Measurements from ENCODE around the gene PDE9A.
A peak's percentile ranks its signal among the peaks of the same experiment; 100 is the strongest.
"Not testable (repeated sequence)": the region's sequence is repeated elsewhere in the genome, so short reads cannot be mapped to it uniquely, and the experiment has no call there.

The PDE9A gene

DNA sequence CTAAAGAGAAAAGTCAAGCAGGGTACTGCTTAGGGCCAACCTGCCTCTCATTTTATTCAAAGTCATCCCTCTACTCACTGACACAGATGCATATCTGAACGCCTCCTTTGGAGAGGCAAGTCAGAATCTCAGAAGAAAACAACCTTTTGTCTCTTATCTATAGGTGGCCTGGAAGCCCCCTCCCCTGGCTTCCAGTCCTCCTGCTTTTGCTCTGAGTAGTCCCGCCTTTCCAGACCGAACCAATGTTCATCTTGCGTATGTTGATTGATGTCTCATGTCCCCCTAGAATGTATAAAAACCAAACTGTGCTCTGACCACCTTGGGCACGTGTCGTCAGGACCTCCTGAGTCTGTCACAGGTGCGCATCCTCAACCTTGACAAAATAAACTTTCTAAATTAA is 144.1 kb downstream of the PDE9A start:
- ChIA-PET POLR2A (no interaction called here), CTCF (interaction anchor here (1.7 kb wide), 1 partner anchor 12 kb away, joined by 4 read pairs; no protein-coding TSS in a partner anchor)
- H3K9me3 ChIP-seq (ENCODE audit: control extremely low read depth in 1 of 5, control insufficient read depth in 4 of 5, insufficient read depth in 2 of 5, low read depth in 1 of 5, low read length in 4 of 5): no peaks in the 10 kb centered on the region
- H3K4me1 ChIP-seq (ENCODE audit: control extremely low read depth in 1 of 4, control insufficient read depth in 4 of 4, insufficient read depth in 4 of 4, low read length in 3 of 4): peaks cover 0 to 11% (median 6%) of the 10 kb centered on the region in 4 experiments
- WGBS (ENCODE audit: insufficient coverage): 92% methylated on average over 5 of the region's 7 CpGs
- DNase-seq: no peak
- H3K27ac ChIP-seq (ENCODE audit: insufficient read depth in 1 of 2, low read depth in 1 of 2, low read length in 2 of 2, poor library complexity in 1 of 2, severe bottlenecking in 2 of 2): no peak overlapping the region
- no peaks in the 10 kb centered on the region for H3K36me3 ChIP-seq (ENCODE audit: control insufficient read depth in 4 of 4, insufficient read depth in 4 of 4, low read length in 3 of 4)
- no peaks in the 10 kb centered on the region for H3K27me3 ChIP-seq (replicated peaks in 2 of 5; ENCODE audit: control insufficient read depth in 4 of 5, insufficient read depth in 5 of 5, low read length in 4 of 5)
- H3K4me3 ChIP-seq (ENCODE audit: control insufficient read depth in 1 of 7, extremely low read depth in 1 of 7, insufficient read depth in 4 of 7, low read depth in 2 of 7, low read length in 6 of 7): no peak overlapping the region

DNA sequence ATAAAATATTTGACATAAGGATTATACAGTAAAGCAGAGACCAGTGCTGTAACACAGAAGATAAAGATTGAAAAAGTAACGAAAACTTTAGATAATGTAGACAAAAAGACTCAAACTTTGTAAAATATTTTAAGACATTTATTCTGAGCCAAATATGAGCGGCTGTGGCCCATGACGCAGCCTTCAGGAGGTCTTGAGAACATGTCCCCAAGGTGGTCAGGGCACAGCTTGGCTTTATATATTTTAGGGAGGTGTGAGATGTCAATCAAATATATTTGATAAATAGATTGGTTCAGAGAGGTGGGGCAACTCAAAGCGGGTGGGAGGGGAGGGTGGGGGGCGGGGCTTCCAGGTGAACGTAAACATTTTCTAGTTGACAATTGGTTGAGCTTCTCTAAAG is 144.7 kb downstream of the PDE9A start:
- POLR2A ChIA-PET: no interaction called here
- WGBS (ENCODE audit: insufficient coverage): 100% methylated on average over 4 of the region's 6 CpGs
- no peak overlapping the region for H3K4me3 ChIP-seq (ENCODE audit: control insufficient read depth in 1 of 7, extremely low read depth in 1 of 7, insufficient read depth in 4 of 7, low read depth in 2 of 7, low read length in 6 of 7)
- H3K9me3 ChIP-seq (ENCODE audit: control extremely low read depth in 1 of 5, control insufficient read depth in 4 of 5, insufficient read depth in 2 of 5, low read depth in 1 of 5, low read length in 4 of 5): no peaks in the 10 kb centered on the region
- H3K36me3 ChIP-seq (ENCODE audit: control insufficient read depth in 4 of 4, insufficient read depth in 4 of 4, low read length in 3 of 4): no peaks in the 10 kb centered on the region
- no peaks in the 10 kb centered on the region for H3K27me3 ChIP-seq (replicated peaks in 2 of 5; ENCODE audit: control insufficient read depth in 4 of 5, insufficient read depth in 5 of 5, low read length in 4 of 5)
- peaks cover 0 to 11% (median 6%) of the 10 kb centered on the region in 4 experiments for H3K4me1 ChIP-seq (ENCODE audit: control extremely low read depth in 1 of 4, control insufficient read depth in 4 of 4, insufficient read depth in 4 of 4, low read length in 3 of 4)
- H3K27ac ChIP-seq (ENCODE audit: insufficient read depth in 1 of 2, low read depth in 1 of 2, low read length in 2 of 2, poor library complexity in 1 of 2, severe bottlenecking in 2 of 2): no peak overlapping the region
- CTCF ChIA-PET: no interaction called here
- DNase-seq: no peak

DNA sequence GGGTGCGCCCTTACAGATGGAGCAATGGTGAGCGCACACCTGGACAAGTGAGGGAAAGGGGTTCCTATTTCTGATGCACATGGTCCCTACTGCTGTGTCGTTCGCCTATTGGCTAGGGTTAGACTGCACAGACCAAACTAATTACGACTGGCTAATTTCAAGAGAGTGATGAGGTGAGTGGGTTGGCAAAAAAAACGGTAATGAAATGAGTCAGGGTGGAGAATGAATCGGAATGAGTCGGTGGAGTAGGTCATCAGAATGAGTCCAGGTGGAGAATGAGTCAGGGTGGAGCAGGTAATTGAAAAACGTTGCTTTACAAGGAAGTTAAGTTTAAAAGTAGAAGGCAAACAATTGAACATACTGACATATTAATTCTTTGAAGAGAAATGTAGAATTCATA is 146.1 kb downstream of the PDE9A start:
- POLR2A ChIA-PET: interaction anchor here (0.7 kb wide), 1 partner anchor 115 kb away, joined by 3 read pairs; no protein-coding TSS in a partner anchor
- WGBS (ENCODE audit: insufficient coverage): 97% methylated on average over 8 of the region's 9 CpGs

DNA sequence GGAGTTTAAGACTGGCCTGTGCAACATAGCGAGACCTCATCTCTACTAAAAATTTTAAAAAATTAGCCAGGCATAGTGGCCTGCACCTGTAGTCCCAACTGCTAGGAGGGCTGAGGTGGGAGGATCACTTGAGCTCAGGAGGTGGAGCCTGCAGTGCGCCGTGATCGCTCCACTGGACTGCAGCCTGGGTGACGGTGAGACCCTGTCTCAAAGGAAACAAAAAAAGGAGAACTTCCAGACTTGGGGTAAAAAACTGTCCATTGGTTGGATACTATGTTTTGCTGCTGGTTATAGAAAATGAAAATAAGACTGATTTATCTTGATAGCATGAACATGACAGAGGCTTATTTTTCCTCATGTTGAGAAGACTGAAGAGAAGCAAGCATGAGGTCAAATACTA is 146.5 kb downstream of the PDE9A start:
- peak in 2 of 3 donors; percentile 14 to 46 for DNase-seq
- Histone ChIP-seq H3K9me3 (ENCODE audit: control extremely low read depth in 1 of 5, control insufficient read depth in 4 of 5, insufficient read depth in 2 of 5, low read depth in 1 of 5, low read length in 4 of 5) (no peaks in the 10 kb centered on the region), H3K4me1 (ENCODE audit: control extremely low read depth in 1 of 4, control insufficient read depth in 4 of 4, insufficient read depth in 4 of 4, low read length in 3 of 4) (peaks cover 0 to 11% (median 6%) of the 10 kb centered on the region in 4 experiments), H3K4me3 (ENCODE audit: control insufficient read depth in 1 of 7, extremely low read depth in 1 of 7, insufficient read depth in 4 of 7, low read depth in 2 of 7, low read length in 6 of 7) (no peak overlapping the region), H3K27ac (ENCODE audit: insufficient read depth in 1 of 2, low read depth in 1 of 2, low read length in 2 of 2, poor library complexity in 1 of 2, severe bottlenecking in 2 of 2) (no peak overlapping the region), H3K36me3 (ENCODE audit: control insufficient read depth in 4 of 4, insufficient read depth in 4 of 4, low read length in 3 of 4) (no peaks in the 10 kb centered on the region), H3K27me3 (replicated peaks in 2 of 5; ENCODE audit: control insufficient read depth in 4 of 5, insufficient read depth in 5 of 5, low read length in 4 of 5) (no peaks in the 10 kb centered on the region)
- POLR2A ChIA-PET: no interaction called here
- CTCF ChIA-PET: no interaction called here
- 41% methylated on average over 4 of the region's 5 CpGs for WGBS (ENCODE audit: insufficient coverage)

More for the DNA sequence above, 146.1 kb downstream of the PDE9A start:
- Histone ChIP-seq H3K4me1 (ENCODE audit: control extremely low read depth in 1 of 4, control insufficient read depth in 4 of 4, insufficient read depth in 4 of 4, low read length in 3 of 4) (peaks cover 0 to 11% (median 6%) of the 10 kb centered on the region in 4 experiments), H3K27ac (ENCODE audit: insufficient read depth in 1 of 2, low read depth in 1 of 2, low read length in 2 of 2, poor library complexity in 1 of 2, severe bottlenecking in 2 of 2) (no peak overlapping the region), H3K9me3 (ENCODE audit: control extremely low read depth in 1 of 5, control insufficient read depth in 4 of 5, insufficient read depth in 2 of 5, low read depth in 1 of 5, low read length in 4 of 5) (no peaks in the 10 kb centered on the region), H3K4me3 (ENCODE audit: control insufficient read depth in 1 of 7, extremely low read depth in 1 of 7, insufficient read depth in 4 of 7, low read depth in 2 of 7, low read length in 6 of 7) (no peak overlapping the region), H3K27me3 (replicated peaks in 2 of 5; ENCODE audit: control insufficient read depth in 4 of 5, insufficient read depth in 5 of 5, low read length in 4 of 5) (no peaks in the 10 kb centered on the region), H3K36me3 (ENCODE audit: control insufficient read depth in 4 of 4, insufficient read depth in 4 of 4, low read length in 3 of 4) (no peaks in the 10 kb centered on the region)
- CTCF ChIA-PET: interaction anchor here (1.0 kb wide), 1 partner anchor 121 kb away, joined by 3 read pairs; no protein-coding TSS in a partner anchor
- no peak for DNase-seq

DNA sequence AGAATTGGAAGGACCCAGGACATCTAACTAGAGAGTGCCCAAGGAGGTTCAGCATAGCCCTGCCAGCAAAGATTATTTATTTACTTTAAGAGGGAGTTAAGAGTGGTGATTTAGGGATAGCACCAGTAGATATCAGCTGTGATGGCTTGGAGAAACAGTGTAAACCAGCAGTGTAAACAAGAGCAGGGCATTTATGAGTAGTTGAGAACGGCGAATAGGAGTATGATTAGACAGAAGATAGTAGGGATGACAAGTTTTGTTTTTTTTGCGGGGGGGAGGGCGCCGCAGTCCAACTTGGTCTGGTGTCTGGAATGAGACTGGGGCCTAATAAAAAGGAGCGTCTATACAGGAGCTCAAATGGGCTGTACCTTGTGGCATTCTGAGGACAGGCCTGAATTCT is 148.2 kb downstream of the PDE9A start:
- CTCF ChIA-PET; H3K9me3 ChIP-seq (ENCODE audit: control extremely low read depth in 1 of 5, control insufficient read depth in 4 of 5, insufficient read depth in 2 of 5, low read depth in 1 of 5, low read length in 4 of 5); DNase-seq; H3K36me3 ChIP-seq (ENCODE audit: control insufficient read depth in 4 of 4, insufficient read depth in 4 of 4, low read length in 3 of 4); H3K4me1 ChIP-seq (ENCODE audit: control extremely low read depth in 1 of 4, control insufficient read depth in 4 of 4, insufficient read depth in 4 of 4, low read length in 3 of 4); H3K27ac ChIP-seq (ENCODE audit: insufficient read depth in 1 of 2, low read depth in 1 of 2, low read length in 2 of 2, poor library complexity in 1 of 2, severe bottlenecking in 2 of 2); POLR2A ChIA-PET; H3K4me3 ChIP-seq (ENCODE audit: control insufficient read depth in 1 of 7, extremely low read depth in 1 of 7, insufficient read depth in 4 of 7, low read depth in 2 of 7, low read length in 6 of 7); H3K27me3 ChIP-seq (replicated peaks in 2 of 5; ENCODE audit: control insufficient read depth in 4 of 5, insufficient read depth in 5 of 5, low read length in 4 of 5): not testable (repeated sequence)
- 100% methylated on average over 4 of the region's 6 CpGs for WGBS (ENCODE audit: insufficient coverage)

DNA sequence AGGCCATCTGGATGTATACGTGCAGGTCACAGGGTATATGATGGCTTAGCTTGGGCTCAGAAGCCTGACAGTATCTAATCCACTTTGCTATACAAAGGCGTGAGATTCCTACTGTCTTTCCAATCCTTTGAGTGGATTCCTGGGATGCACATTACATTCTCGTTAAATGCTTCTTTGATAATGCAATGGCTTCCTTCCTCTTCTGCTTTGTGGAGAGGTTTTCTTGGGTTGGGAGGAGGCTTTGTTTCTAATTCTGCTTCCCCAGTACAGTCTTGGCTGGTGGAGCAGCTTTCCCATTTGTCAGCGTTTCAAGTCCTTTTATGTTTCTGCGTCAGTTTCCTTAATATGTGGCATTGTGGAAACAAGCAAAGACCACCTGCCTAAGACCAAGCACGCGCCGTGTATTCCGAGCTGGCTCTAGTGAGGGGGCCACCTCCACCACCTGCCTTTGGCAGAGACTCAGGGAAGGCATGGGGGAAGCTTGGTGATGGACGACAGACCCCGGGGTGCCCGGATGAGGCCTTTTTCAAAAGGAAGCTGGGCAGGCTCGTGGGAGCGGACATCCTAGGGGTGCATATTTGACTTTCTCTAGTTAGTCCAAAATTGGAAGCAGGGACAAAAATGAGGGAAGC is 153.2 kb downstream of the PDE9A start:
- CTCF ChIA-PET: interaction anchor here (1.3 kb wide), 2 partner anchors 9 to 12 kb away, joined by 4 read pairs; no protein-coding TSS in a partner anchor
- Histone ChIP-seq H3K27me3 (replicated peaks in 2 of 5; ENCODE audit: control insufficient read depth in 4 of 5, insufficient read depth in 5 of 5, low read length in 4 of 5) (no peaks in the 10 kb centered on the region), H3K9me3 (ENCODE audit: control extremely low read depth in 1 of 5, control insufficient read depth in 4 of 5, insufficient read depth in 2 of 5, low read depth in 1 of 5, low read length in 4 of 5) (no peaks in the 10 kb centered on the region), H3K36me3 (ENCODE audit: control insufficient read depth in 4 of 4, insufficient read depth in 4 of 4, low read length in 3 of 4) (no peaks in the 10 kb centered on the region), H3K27ac (ENCODE audit: insufficient read depth in 1 of 2, low read depth in 1 of 2, low read length in 2 of 2, poor library complexity in 1 of 2, severe bottlenecking in 2 of 2) (no peak overlapping the region), H3K4me3 (ENCODE audit: control insufficient read depth in 1 of 7, extremely low read depth in 1 of 7, insufficient read depth in 4 of 7, low read depth in 2 of 7, low read length in 6 of 7) (peak overlapping the region in 1 of 7 experiments; percentile 25), H3K4me1 (ENCODE audit: control extremely low read depth in 1 of 4, control insufficient read depth in 4 of 4, insufficient read depth in 4 of 4, low read length in 3 of 4) (peaks cover 0 to 15% (median 11%) of the 10 kb centered on the region in 4 experiments)
- 65% methylated on average over 13 of the region's 14 CpGs for WGBS (ENCODE audit: insufficient coverage)
- DNase-seq: no peak
- POLR2A ChIA-PET: no interaction called here

DNA sequence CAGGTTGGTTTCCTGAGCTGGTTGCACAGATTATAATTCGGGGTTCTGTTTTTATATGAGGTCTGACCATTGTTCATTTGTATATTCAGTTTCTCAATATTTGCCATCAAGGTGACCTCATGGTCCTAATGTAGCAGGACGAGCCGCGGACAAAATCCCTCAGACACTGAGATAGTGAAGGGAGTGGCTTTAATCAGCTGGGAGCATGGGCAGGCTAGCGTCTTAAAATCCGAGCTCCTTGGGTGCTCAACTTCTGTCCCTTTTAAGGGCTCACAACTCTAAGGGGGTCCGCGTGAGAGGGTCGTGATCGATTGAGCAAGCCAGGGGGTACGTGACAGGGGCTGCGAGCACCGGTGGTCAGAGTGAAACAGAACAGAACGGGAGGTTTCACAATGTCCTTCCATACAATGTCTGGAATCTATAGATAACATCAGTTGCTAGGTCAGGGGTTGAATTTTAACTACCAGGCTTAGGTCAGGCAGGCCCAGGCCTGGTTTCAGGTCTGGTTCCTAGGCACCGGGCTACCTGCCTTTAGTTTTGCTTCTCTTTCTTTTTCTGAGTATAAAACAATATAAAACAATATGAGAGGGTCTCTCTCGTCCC is 154.0 kb downstream of the PDE9A start:
- POLR2A ChIA-PET; H3K27ac ChIP-seq (ENCODE audit: insufficient read depth in 1 of 2, low read depth in 1 of 2, low read length in 2 of 2, poor library complexity in 1 of 2, severe bottlenecking in 2 of 2); H3K4me3 ChIP-seq (ENCODE audit: control insufficient read depth in 1 of 7, extremely low read depth in 1 of 7, insufficient read depth in 4 of 7, low read depth in 2 of 7, low read length in 6 of 7); DNase-seq; H3K9me3 ChIP-seq (ENCODE audit: control extremely low read depth in 1 of 5, control insufficient read depth in 4 of 5, insufficient read depth in 2 of 5, low read depth in 1 of 5, low read length in 4 of 5); H3K27me3 ChIP-seq (replicated peaks in 2 of 5; ENCODE audit: control insufficient read depth in 4 of 5, insufficient read depth in 5 of 5, low read length in 4 of 5); H3K36me3 ChIP-seq (ENCODE audit: control insufficient read depth in 4 of 4, insufficient read depth in 4 of 4, low read length in 3 of 4): not testable (repeated sequence)
- 100% methylated on average over 3 of the region's 16 CpGs for WGBS (ENCODE audit: insufficient coverage)
- CTCF ChIA-PET: interaction anchor here (1.3 kb wide), 2 partner anchors 8 to 12 kb away, joined by 4 read pairs; no protein-coding TSS in a partner anchor
- H3K4me1 ChIP-seq (ENCODE audit: control extremely low read depth in 1 of 4, control insufficient read depth in 4 of 4, insufficient read depth in 4 of 4, low read length in 3 of 4): peaks cover 0 to 21% (median 14%) of the 10 kb centered on the region in 4 experiments
